ENCODE results near the gene ROCK2.

The ROCK2 gene

GRCh38 chr2:11290713-11291112, 53.7 kb downstream of the ROCK2 start:
- Histone ChIP-seq H3K27ac (no peak overlapping the region), H3K4me3 (no peak overlapping the region)
- TF ChIP-seq CTCF (IDR thresholded peaks at IDR 0.05), result no peak
- DNase-seq (ENCODE audit: low spot score), result no peak

- Histone ChIP-seq H3K4me3 (no peak overlapping the region), H3K27ac (no peak overlapping the region)
- DNase-seq (ENCODE audit: low spot score), result no peak
- no peak for TF ChIP-seq CTCF (IDR thresholded peaks at IDR 0.05)
These were observed 54.2 kb downstream of the ROCK2 start for GRCh38 chr2:11290211-11290610.

- no peak overlapping the region for H3K27ac ChIP-seq
- DNase-seq (ENCODE audit: low spot score), result no peak
These were observed 56.0 kb downstream of the ROCK2 start for GRCh38 chr2:11288431-11288830.

GRCh38 chr2:11286749-11287148, 57.7 kb downstream of the ROCK2 start:
- no peak overlapping the region for H3K4me3 ChIP-seq
- TF ChIP-seq CTCF (IDR thresholded peaks at IDR 0.05), result no peak
- H3K27ac ChIP-seq, result no peak overlapping the region
- no peak for DNase-seq (ENCODE audit: low spot score)

More at GRCh38 chr2:11288431-11288830, 56.0 kb downstream of the ROCK2 start:
- H3K4me3 ChIP-seq, result no peak overlapping the region
- no peak for TF ChIP-seq CTCF (IDR thresholded peaks at IDR 0.05)

- H3K27ac ChIP-seq, result no peak overlapping the region
- no peak for TF ChIP-seq CTCF (IDR thresholded peaks at IDR 0.05)
- no peak overlapping the region for H3K4me3 ChIP-seq
- no peak for DNase-seq (ENCODE audit: low spot score)
These were observed 58.1 kb downstream of the ROCK2 start for GRCh38 chr2:11286323-11286722.

- TF ChIP-seq CTCF (IDR thresholded peaks at IDR 0.05), result no peak
- DNase-seq (ENCODE audit: low spot score), result no peak
- no peak overlapping the region for H3K4me3 ChIP-seq
- H3K27ac ChIP-seq, result no peak overlapping the region
These were observed 58.9 kb downstream of the ROCK2 start for GRCh38 chr2:11285499-11285898.

GRCh38 chr2:11281186-11281585, 63.2 kb downstream of the ROCK2 start:
- Histone ChIP-seq H3K27ac (no peak overlapping the region), H3K4me3 (no peak overlapping the region)
- no peak for DNase-seq (ENCODE audit: low spot score)
- TF ChIP-seq CTCF (IDR thresholded peaks at IDR 0.05), result no peak

Data from coronary artery (tissue), 2 donors.